ENCODE measurements around the gene ADCY4. TPM values are rescaled to one million over a fixed set of nuclear protein-coding genes. Genes with fewer than 3 reads are reported as not detected.

Gene ADCY4
- total and polyA plus RNA-seq, 2 of the 13 experiments (the other 11 are each of a cell fraction or from before 2014, with no cell fraction given), result 0.03 TPM; not detected in 1

DNA sequence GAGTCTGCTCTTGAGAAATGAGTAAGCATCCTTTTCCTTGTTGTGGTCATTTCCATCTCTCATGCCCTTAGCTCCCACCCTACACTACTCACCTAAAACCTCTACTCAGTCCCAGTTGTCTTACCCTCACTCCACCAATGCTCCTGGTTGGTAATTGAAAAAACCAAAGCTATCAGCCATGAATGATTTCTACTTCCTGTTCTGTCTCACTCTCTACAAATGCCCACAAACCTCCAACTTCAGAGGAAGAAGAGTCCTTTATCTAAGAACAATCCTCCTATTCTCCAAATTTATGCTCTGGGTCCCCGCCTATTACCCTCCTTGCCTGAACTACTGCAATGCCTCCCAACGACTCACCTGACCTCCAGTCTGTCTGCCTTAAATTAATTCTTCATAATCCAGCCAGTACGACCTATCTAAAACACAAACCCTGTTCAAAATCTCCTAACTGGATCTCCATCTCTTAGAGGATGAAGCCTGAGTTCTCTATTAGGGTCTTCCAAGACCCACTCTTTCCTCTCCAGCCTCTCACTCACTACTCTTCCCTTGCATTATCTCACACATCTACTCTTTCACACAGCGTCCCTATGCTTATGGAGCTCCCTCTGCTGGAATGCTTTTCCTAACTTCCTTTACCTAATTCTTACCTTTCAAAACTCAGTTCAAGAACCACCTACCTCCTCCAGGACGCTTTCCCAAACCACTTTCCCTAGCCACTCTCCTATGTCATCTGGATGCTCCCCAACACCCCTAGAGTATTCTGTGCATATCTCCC is 37.5 kb downstream of the ADCY4 start (continued):
- TF ChIP-seq, protein P1, sequence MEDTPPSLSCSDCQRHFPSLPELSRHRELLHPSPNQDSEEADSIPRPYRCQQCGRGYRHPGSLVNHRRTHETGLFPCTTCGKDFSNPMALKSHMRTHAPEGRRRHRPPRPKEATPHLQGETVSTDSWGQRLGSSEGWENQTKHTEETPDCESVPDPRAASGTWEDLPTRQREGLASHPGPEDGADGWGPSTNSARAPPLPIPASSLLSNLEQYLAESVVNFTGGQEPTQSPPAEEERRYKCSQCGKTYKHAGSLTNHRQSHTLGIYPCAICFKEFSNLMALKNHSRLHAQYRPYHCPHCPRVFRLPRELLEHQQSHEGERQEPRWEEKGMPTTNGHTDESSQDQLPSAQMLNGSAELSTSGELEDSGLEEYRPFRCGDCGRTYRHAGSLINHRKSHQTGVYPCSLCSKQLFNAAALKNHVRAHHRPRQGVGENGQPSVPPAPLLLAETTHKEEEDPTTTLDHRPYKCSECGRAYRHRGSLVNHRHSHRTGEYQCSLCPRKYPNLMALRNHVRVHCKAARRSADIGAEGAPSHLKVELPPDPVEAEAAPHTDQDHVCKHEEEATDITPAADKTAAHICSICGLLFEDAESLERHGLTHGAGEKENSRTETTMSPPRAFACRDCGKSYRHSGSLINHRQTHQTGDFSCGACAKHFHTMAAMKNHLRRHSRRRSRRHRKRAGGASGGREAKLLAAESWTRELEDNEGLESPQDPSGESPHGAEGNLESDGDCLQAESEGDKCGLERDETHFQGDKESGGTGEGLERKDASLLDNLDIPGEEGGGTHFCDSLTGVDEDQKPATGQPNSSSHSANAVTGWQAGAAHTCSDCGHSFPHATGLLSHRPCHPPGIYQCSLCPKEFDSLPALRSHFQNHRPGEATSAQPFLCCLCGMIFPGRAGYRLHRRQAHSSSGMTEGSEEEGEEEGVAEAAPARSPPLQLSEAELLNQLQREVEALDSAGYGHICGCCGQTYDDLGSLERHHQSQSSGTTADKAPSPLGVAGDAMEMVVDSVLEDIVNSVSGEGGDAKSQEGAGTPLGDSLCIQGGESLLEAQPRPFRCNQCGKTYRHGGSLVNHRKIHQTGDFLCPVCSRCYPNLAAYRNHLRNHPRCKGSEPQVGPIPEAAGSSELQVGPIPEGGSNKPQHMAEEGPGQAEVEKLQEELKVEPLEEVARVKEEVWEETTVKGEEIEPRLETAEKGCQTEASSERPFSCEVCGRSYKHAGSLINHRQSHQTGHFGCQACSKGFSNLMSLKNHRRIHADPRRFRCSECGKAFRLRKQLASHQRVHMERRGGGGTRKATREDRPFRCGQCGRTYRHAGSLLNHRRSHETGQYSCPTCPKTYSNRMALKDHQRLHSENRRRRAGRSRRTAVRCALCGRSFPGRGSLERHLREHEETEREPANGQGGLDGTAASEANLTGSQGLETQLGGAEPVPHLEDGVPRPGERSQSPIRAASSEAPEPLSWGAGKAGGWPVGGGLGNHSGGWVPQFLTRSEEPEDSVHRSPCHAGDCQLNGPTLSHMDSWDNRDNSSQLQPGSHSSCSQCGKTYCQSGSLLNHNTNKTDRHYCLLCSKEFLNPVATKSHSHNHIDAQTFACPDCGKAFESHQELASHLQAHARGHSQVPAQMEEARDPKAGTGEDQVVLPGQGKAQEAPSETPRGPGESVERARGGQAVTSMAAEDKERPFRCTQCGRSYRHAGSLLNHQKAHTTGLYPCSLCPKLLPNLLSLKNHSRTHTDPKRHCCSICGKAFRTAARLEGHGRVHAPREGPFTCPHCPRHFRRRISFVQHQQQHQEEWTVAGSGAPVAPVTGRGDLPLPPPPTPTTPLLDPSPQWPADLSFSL (CRISPR knock-in tag; IDR thresholded peaks at IDR 0.05), result no peak
- TF ChIP-seq STAT5B (CRISPR knock-in tag; IDR thresholded peaks at IDR 0.05) (no peak), ZBTB21 (CRISPR knock-in tag; IDR thresholded peaks at IDR 0.05) (peak; percentile 38; the same call in 1 of the 2 replicates), ARHGAP35 (CRISPR knock-in tag; IDR thresholded peaks at IDR 0.05; ENCODE audit: borderline replicate concordance) (no peak), ZNF331 (CRISPR knock-in tag; IDR thresholded peaks at IDR 0.05) (peak; percentile 73), MYNN (CRISPR knock-in tag; IDR thresholded peaks at IDR 0.05; ENCODE audit: low read depth) (no peak), NRL (CRISPR knock-in tag; IDR thresholded peaks at IDR 0.05; ENCODE audit: borderline replicate concordance) (no peak), SMARCE1 (IDR thresholded peaks at IDR 0.05; ENCODE audit: borderline replicate concordance) (no peak), SMAD9 (CRISPR knock-in tag; IDR thresholded peaks at IDR 0.05) (no peak; the same call in 1 of the 2 replicates), MED8 (CRISPR knock-in tag; IDR thresholded peaks at IDR 0.05; ENCODE audit: insufficient replicate concordance) (no peak)
- TF ChIP-seq, protein P2, sequence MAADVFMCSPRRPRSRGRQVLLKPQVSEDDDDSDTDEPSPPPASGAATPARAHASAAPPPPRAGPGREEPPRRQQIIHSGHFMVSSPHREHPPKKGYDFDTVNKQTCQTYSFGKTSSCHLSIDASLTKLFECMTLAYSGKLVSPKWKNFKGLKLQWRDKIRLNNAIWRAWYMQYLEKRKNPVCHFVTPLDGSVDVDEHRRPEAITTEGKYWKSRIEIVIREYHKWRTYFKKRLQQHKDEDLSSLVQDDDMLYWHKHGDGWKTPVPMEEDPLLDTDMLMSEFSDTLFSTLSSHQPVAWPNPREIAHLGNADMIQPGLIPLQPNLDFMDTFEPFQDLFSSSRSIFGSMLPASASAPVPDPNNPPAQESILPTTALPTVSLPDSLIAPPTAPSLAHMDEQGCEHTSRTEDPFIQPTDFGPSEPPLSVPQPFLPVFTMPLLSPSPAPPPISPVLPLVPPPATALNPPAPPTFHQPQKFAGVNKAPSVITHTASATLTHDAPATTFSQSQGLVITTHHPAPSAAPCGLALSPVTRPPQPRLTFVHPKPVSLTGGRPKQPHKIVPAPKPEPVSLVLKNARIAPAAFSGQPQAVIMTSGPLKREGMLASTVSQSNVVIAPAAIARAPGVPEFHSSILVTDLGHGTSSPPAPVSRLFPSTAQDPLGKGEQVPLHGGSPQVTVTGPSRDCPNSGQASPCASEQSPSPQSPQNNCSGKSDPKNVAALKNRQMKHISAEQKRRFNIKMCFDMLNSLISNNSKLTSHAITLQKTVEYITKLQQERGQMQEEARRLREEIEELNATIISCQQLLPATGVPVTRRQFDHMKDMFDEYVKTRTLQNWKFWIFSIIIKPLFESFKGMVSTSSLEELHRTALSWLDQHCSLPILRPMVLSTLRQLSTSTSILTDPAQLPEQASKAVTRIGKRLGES (CRISPR knock-in tag; IDR thresholded peaks at IDR 0.05; ENCODE audit: borderline replicate concordance), result no peak
- TF ChIP-seq, protein P3, sequence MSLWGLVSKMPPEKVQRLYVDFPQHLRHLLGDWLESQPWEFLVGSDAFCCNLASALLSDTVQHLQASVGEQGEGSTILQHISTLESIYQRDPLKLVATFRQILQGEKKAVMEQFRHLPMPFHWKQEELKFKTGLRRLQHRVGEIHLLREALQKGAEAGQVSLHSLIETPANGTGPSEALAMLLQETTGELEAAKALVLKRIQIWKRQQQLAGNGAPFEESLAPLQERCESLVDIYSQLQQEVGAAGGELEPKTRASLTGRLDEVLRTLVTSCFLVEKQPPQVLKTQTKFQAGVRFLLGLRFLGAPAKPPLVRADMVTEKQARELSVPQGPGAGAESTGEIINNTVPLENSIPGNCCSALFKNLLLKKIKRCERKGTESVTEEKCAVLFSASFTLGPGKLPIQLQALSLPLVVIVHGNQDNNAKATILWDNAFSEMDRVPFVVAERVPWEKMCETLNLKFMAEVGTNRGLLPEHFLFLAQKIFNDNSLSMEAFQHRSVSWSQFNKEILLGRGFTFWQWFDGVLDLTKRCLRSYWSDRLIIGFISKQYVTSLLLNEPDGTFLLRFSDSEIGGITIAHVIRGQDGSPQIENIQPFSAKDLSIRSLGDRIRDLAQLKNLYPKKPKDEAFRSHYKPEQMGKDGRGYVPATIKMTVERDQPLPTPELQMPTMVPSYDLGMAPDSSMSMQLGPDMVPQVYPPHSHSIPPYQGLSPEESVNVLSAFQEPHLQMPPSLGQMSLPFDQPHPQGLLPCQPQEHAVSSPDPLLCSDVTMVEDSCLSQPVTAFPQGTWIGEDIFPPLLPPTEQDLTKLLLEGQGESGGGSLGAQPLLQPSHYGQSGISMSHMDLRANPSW (CRISPR knock-in tag; IDR thresholded peaks at IDR 0.05; ENCODE audit: borderline replicate concordance), result no peak
- TF ChIP-seq, protein P4, sequence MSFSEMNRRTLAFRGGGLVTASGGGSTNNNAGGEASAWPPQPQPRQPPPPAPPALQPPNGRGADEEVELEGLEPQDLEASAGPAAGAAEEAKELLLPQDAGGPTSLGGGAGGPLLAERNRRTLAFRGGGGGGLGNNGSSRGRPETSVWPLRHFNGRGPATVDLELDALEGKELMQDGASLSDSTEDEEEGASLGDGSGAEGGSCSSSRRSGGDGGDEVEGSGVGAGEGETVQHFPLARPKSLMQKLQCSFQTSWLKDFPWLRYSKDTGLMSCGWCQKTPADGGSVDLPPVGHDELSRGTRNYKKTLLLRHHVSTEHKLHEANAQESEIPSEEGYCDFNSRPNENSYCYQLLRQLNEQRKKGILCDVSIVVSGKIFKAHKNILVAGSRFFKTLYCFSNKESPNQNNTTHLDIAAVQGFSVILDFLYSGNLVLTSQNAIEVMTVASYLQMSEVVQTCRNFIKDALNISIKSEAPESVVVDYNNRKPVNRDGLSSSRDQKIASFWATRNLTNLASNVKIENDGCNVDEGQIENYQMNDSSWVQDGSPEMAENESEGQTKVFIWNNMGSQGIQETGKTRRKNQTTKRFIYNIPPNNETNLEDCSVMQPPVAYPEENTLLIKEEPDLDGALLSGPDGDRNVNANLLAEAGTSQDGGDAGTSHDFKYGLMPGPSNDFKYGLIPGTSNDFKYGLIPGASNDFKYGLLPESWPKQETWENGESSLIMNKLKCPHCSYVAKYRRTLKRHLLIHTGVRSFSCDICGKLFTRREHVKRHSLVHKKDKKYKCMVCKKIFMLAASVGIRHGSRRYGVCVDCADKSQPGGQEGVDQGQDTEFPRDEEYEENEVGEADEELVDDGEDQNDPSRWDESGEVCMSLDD (CRISPR knock-in tag; IDR thresholded peaks at IDR 0.05; ENCODE audit: borderline replicate concordance), result no peak

Measured in HepG2 (cell line).